Hepatocyte (in vitro differentiated cells): ENCODE data around the gene RRP1. TPM values are rescaled to one million over a fixed set of nuclear protein-coding genes. Genes with fewer than 3 reads are reported as not detected.

ENCODE experiments used
- DNase-seq: peaks from one replicate; pipeline ENCODE4 v3.0.0-alpha.2; 2016; ENCODE audit warnings: low spot score
- H2AFZ ChIP-seq: fragments of 200-600 bp; sonication (generic); 2 replicates; pipeline ENCODE4 v1.6.0; 2016; ENCODE audit warnings: antibody characterized with exemption, mild to moderate bottlenecking
- H3K27ac ChIP-seq: fragments of 200-600 bp; sonication (generic); 2 replicates; pipeline ENCODE4 v1.5.1; 2016; ENCODE audit warnings: mild to moderate bottlenecking
- H3K27me3 ChIP-seq: fragments of 200-600 bp; sonication (generic); 2 replicates; pipeline ENCODE4 v1.6.1; 2016
- H3K36me3 ChIP-seq: fragments of 200-600 bp; sonication (generic); replicated peaks from 2 replicates; pipeline ENCODE4 v1.5.1; 2016; ENCODE audit warnings: low read depth; ENCODE audit not compliant: insufficient read depth
- H3K4me1 ChIP-seq: fragments of 200-600 bp; sonication (generic); 2 replicates; pipeline ENCODE4 v1.5.1; 2016; ENCODE audit warnings: mild to moderate bottlenecking, moderate library complexity; ENCODE audit not compliant: insufficient read depth
- H3K4me2 ChIP-seq: fragments of 200-600 bp; sonication (generic); 2 replicates; pipeline ENCODE4 v1.6.0; 2016
- H3K4me3 ChIP-seq: fragments of 200-600 bp; sonication (generic); 2 replicates; pipeline ENCODE4 v1.5.1; 2016; ENCODE audit warnings: mild to moderate bottlenecking
- H3K79me2 ChIP-seq: fragments of 200-600 bp; sonication (generic); 2 replicates; pipeline ENCODE4 v1.6.0; 2017; ENCODE audit warnings: mild to moderate bottlenecking
- H3K9me2 ChIP-seq: fragments of 200-600 bp; sonication (generic); replicated peaks from 2 replicates; pipeline ENCODE4 v1.6.0; 2017; ENCODE audit warnings: mild to moderate bottlenecking; ENCODE audit not compliant: insufficient read depth
- H3K9me3 ChIP-seq: fragments of 200-600 bp; sonication (generic); 2 replicates; pipeline ENCODE4 v1.5.1; 2016; ENCODE audit warnings: low read depth, mild to moderate bottlenecking
- H4K20me1 ChIP-seq: fragments of 200-600 bp; sonication (generic); 2 replicates; pipeline ENCODE4 v1.6.0; 2016; ENCODE audit warnings: mild to moderate bottlenecking; ENCODE audit not compliant: insufficient read depth, poor library complexity, severe bottlenecking
- EZH2 ChIP-seq: fragments of 200-600 bp; sonication (generic); IDR thresholded peaks from 2 replicates; pipeline ENCODE4 v1.6.1; 2016; ENCODE audit warnings: antibody characterized with exemption, mild to moderate bottlenecking, borderline replicate concordance
- EZH2phosphoT487 ChIP-seq: fragments of 200-600 bp; sonication (generic); IDR thresholded peaks from one replicate; pipeline ENCODE4 v1.6.1; 2018; ENCODE audit warnings: antibody characterized with exemption, mild to moderate bottlenecking, low read depth, moderate library complexity; ENCODE audit not compliant: unreplicated experiment, severe bottlenecking
- WGBS: methylation state at CpG from one replicate; pipeline ENCODE4 v1.1.6; 2016; ENCODE audit warnings: low lambda C conversion rate; ENCODE audit errors: missing lambda C conversion rate; 5-methylcytosine and 5-hydroxymethylcytosine counted together
- polyA plus RNA-seq: library from polyadenylated mRNA; unstranded; fragments of >200 nt; fragmentation: Nextera tagmentation; extraction: Ambion mirVana; gene quantifications from 2 replicates; pipeline ENCODE4 v1.2.1, GENCODE V29; 2016
- total RNA-seq: library from RNA; depleted of rRNA; stranded (reverse); fragments of >200 nt; gene quantifications from 2 replicates; pipeline ENCODE4 v1.2.3, GENCODE V29; 2014
- TF ChIP-seq, protein P1 (sequence below): fragments of 200-600 bp; sonication (generic); IDR thresholded peaks from 2 replicates; pipeline ENCODE4 v1.5.1; 2016; ENCODE audit warnings: antibody characterized with exemption, mild to moderate bottlenecking; ENCODE audit not compliant: poor library complexity

Gene RRP1
- total and polyA plus RNA-seq, 2 experiments from 2014 or later, result 24.1 to 32.0 TPM

GRCh38 chr21:43845386-43845785, 56.0 kb downstream of the RRP1 start:
- H3K36me3 ChIP-seq, result no peaks in the 10 kb centered on the region
- H3K27ac ChIP-seq, result no peak overlapping the region
- WGBS, result 94% methylated on average over 13 of the region's 13 CpGs
- no peaks in the 10 kb centered on the region for H3K9me2 ChIP-seq
- H2AFZ ChIP-seq, result no peak overlapping the region
- H3K4me3 ChIP-seq, result no peak overlapping the region
- DNase-seq, result no peak
- no peaks in the 10 kb centered on the region for H3K9me3 ChIP-seq
- H3K27me3 ChIP-seq, result no peaks in the 10 kb centered on the region
- TF ChIP-seq EZH2phosphoT487 (no peak), EZH2 (no peak)
- TF ChIP-seq, protein P1, sequence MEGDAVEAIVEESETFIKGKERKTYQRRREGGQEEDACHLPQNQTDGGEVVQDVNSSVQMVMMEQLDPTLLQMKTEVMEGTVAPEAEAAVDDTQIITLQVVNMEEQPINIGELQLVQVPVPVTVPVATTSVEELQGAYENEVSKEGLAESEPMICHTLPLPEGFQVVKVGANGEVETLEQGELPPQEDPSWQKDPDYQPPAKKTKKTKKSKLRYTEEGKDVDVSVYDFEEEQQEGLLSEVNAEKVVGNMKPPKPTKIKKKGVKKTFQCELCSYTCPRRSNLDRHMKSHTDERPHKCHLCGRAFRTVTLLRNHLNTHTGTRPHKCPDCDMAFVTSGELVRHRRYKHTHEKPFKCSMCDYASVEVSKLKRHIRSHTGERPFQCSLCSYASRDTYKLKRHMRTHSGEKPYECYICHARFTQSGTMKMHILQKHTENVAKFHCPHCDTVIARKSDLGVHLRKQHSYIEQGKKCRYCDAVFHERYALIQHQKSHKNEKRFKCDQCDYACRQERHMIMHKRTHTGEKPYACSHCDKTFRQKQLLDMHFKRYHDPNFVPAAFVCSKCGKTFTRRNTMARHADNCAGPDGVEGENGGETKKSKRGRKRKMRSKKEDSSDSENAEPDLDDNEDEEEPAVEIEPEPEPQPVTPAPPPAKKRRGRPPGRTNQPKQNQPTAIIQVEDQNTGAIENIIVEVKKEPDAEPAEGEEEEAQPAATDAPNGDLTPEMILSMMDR, result no peak
- H3K79me2 ChIP-seq, result no peaks in the 10 kb centered on the region
- no peak overlapping the region for H3K4me2 ChIP-seq
- no peaks in the 10 kb centered on the region for H4K20me1 ChIP-seq
- no peaks in the 10 kb centered on the region for H3K4me1 ChIP-seq

GRCh38 chr21:43846430-43846829, 57.1 kb downstream of the RRP1 start:
- Histone ChIP-seq H3K27ac (no peak overlapping the region), H3K9me3 (no peaks in the 10 kb centered on the region), H3K4me3 (no peak overlapping the region), H3K4me1 (no peaks in the 10 kb centered on the region), H3K4me2 (no peak overlapping the region), H3K9me2 (no peaks in the 10 kb centered on the region), H3K27me3 (no peaks in the 10 kb centered on the region), H3K36me3 (no peaks in the 10 kb centered on the region), H4K20me1 (no peaks in the 10 kb centered on the region), H3K79me2 (no peaks in the 10 kb centered on the region), H2AFZ (no peak overlapping the region)
- no peak for DNase-seq
- TF ChIP-seq, protein P1, result no peak
- TF ChIP-seq EZH2phosphoT487 (no peak), EZH2 (no peak)
- WGBS, result 92% methylated on average over 6 of the region's 6 CpGs

GRCh38 chr21:43847301-43847700, 57.9 kb downstream of the RRP1 start:
- H3K79me2 ChIP-seq, result no peaks in the 10 kb centered on the region

More at GRCh38 chr21:43847301-43847700, 57.9 kb downstream of the RRP1 start:
- Histone ChIP-seq H2AFZ (no peak overlapping the region), H3K4me1 (no peaks in the 10 kb centered on the region), H3K27ac (no peak overlapping the region), H3K4me2 (no peak overlapping the region), H3K36me3 (no peaks in the 10 kb centered on the region), H3K9me3 (no peaks in the 10 kb centered on the region), H3K9me2 (no peaks in the 10 kb centered on the region), H3K4me3 (no peak overlapping the region), H4K20me1 (no peaks in the 10 kb centered on the region), H3K27me3 (no peaks in the 10 kb centered on the region)
- no peak for DNase-seq
- 96% methylated on average over 14 of the region's 14 CpGs for WGBS
- TF ChIP-seq, protein P1, result no peak
- TF ChIP-seq EZH2, result no peak
- no peak for TF ChIP-seq EZH2phosphoT487
